Measurements from ENCODE around the gene CSTF3.

DNA sequence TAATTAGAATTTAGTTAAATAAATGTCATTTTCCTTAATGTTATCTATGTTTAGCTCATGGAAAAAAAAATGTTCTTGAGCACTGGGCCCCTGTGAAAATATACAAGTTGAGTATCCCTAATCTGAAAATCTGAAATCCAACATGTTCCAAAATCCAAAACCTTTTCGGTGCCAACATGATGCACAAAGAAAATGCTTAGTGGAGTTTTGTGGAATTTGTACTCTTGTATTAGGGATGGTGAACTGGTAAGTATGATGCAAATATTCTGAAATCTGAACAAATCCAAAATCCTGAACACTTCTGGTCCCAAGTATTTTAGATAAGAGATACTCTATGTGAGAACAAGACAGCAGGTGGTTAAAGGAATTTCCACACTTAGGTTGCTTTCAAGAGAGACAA is 77.4 kb downstream of the CSTF3 start:
- TF ChIP-seq, protein P1, sequence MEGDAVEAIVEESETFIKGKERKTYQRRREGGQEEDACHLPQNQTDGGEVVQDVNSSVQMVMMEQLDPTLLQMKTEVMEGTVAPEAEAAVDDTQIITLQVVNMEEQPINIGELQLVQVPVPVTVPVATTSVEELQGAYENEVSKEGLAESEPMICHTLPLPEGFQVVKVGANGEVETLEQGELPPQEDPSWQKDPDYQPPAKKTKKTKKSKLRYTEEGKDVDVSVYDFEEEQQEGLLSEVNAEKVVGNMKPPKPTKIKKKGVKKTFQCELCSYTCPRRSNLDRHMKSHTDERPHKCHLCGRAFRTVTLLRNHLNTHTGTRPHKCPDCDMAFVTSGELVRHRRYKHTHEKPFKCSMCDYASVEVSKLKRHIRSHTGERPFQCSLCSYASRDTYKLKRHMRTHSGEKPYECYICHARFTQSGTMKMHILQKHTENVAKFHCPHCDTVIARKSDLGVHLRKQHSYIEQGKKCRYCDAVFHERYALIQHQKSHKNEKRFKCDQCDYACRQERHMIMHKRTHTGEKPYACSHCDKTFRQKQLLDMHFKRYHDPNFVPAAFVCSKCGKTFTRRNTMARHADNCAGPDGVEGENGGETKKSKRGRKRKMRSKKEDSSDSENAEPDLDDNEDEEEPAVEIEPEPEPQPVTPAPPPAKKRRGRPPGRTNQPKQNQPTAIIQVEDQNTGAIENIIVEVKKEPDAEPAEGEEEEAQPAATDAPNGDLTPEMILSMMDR (IDR thresholded peaks at IDR 0.05): no peak
- TF ChIP-seq POLR2A (IDR thresholded peaks at IDR 0.05) (no peak), POLR2AphosphoS5 (IDR thresholded peaks at IDR 0.05) (no peak)
